Stomach (tissue), 4 donors: Measurements from ENCODE around the gene ARHGEF10L.

Experiments used
- CTCF ChIP-seq, 7 experiments: fragments of 450-650 bp in 4 of 7; fragments of 200-600 bp in 3 of 7; sonication (generic) in 3 of 7; IDR thresholded peaks; one replicate each; pipeline ENCODE4 v1.5.1; 2016 to 2019; ENCODE audit warnings: antibody characterized with exemption in 7 of 7, control low read depth in 2 of 7, mild to moderate bottlenecking in 1 of 7
- EP300 ChIP-seq: sonication (generic); formaldehyde crosslinking; IDR thresholded peaks from one replicate; pipeline ENCODE4 v1.6.1; 2017; ENCODE audit warnings: antibody characterized with exemption
- POLR2A ChIP-seq, 4 donors: fragments of 450-650 bp; IDR thresholded peaks; one replicate each; pipeline ENCODE4 v1.6.1; 2016; ENCODE audit warnings: antibody characterized with exemption in 4 of 4, control low read depth in 2 of 4, mild to moderate bottlenecking in 1 of 4, moderate library complexity in 1 of 4
- POLR2AphosphoS5 ChIP-seq, 3 donors: sonication (generic); formaldehyde crosslinking; IDR thresholded peaks; one replicate each; pipeline ENCODE4 v1.6.1; 2016; ENCODE audit warnings: antibody characterized with exemption in 3 of 3

GRCh38 chr1:17568014-17568900 is 28.8 kb downstream of the ARHGEF10L start:
- TF ChIP-seq CTCF (IDR thresholded peaks at IDR 0.05) (no peak), POLR2A (IDR thresholded peaks at IDR 0.05) (no peak), EP300 (no peak), POLR2AphosphoS5 (IDR thresholded peaks at IDR 0.05) (no peak)
